Inflammatory macrophage treated with lipopolysaccharide for 4 hours (primary cell): Measurements from ENCODE around the gene DRGX.

ENCODE experiments used
- DNase-seq: peaks from one replicate; pipeline ENCODE4 v3.0.0-alpha.2; 2020

Gene DRGX

DNA sequence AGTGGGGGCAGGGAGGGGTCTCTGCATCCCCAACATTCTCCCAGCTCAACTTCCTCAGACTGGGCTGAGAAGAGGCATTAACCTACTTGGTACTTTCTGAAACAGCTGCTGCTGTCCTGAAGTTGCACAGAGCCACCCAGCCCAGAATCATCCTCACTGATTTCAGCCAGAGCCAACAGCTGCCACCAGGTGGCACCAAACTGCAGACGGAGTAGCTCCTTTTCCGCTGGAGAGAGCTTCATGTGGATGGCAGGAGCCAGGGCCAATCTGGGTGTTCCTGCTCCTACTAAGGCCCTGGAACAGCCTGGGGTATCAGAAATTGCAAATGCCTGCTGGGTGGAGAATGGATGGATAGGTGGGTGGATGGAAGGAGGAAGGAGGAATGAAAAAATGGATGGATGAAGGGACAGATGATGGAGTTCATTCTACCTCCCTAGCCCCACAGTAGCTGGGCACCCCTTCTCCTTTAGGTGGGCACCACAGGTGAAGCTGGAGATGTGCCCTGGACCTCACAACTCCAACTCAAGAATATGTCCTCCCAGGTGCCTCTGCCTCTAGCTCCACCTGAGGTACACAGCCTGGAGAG, 11.8 kb upstream of the DRGX start:
- DNase-seq = peak; percentile 67

DNA sequence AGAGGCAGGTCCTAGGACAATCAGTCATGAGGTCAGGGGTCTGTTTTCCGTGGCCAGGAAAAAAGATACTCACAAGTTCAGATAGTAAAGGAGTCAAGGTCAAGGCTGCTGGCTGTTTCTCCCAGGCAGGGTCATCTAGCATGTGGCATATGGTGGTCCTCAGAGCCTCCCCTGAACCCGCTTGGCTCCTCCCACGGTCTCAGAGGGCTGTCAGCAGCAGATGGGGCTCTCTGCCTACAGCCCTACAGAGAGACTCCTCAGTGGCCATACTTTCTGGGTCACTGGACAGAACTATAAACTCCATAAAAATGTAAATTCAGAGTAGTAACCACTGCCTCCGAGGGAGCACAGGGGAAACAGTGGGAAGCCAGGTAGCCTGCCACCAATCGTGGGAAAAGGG, 11.3 kb upstream of the DRGX start:
- no peak for DNase-seq

DNA sequence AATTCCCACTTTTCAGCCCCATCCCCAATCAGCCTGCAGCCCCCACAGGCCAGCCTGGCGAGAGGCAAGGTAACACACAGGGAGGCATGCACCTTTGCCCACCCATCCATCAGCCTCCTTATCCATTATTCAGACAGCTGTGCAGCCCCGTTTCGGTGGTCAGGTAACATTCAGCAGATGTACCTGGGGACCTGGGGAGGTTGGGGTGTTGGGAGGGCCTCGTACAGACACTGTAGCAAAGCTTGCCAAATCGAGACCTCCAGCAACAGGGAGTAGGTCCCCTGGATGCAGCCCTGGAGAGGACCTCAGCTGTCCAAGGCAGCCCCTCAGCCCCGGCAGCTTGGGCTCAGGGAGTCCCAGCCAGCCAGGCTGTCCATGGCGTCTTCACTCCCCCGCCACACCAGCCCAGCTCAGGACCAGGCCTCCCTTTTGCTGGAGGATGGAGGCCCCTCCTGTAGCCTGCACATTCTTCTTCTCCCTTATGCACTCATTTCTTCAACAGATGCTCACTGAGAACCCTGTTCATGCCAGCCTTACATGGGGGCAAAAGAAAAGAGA, 8.5 kb upstream of the DRGX start:
- no peak for DNase-seq

DNA sequence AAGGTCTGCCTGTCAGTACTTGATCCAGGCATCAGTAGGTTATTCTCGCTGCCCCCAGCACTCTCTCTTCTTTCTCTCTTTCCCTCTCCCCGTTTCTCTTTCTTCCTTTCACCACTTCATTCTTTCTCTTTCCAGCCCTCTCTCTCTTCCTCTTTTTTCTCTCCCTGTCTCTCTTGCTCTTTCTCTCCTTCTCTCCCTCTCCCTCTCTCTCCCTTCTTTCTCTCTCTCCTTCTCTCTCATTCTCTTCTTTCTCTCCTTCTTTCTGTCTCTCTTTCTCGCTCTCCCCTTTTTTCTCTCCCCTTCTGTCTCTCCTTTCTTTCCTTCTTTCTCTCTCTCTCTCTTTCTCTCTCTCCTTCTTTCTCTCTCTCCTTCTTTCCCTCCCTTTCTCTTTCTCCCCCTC, 7.5 kb upstream of the DRGX start:
- DNase-seq = no peak

DNA sequence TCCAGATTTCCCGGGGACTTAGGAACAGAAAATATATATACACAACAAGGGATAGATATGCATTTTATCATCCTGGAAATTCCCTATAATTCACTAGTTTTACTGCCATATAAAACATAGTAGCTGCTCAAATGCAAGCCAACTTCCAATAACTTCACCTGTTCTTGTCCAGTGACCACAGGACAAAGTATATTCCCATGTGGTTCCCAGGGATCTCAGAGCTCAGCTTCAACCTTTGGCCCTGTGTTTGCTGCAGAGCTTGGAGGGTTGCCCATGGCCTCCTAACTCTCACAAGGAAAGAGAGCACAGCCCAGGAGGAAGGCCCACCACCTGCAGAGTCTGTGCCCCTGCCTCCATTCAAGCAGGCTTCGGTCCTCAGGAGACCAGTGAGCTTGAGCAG, 4.5 kb upstream of the DRGX start:
- DNase-seq = no peak

DNA sequence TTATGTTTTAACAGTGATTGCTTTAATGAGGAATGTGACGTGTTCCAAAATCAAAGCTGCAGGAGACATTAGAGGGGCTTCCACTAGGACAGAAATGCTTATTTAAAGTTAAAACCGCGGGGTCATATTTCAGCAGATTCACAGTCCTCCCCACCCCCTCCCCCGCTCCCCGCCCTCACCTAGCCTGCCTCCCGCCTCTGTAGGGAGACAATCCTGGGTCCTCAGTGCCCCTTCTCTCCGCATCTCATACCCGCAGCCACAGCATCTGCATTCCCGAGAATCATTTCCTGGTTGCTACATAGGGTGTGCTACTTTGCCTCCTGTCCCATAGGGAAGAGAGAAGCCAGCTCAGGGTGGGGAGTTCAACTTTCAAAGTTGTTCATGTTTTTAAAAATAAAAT, 3.1 kb upstream of the DRGX start:
- no peak for DNase-seq

DNA sequence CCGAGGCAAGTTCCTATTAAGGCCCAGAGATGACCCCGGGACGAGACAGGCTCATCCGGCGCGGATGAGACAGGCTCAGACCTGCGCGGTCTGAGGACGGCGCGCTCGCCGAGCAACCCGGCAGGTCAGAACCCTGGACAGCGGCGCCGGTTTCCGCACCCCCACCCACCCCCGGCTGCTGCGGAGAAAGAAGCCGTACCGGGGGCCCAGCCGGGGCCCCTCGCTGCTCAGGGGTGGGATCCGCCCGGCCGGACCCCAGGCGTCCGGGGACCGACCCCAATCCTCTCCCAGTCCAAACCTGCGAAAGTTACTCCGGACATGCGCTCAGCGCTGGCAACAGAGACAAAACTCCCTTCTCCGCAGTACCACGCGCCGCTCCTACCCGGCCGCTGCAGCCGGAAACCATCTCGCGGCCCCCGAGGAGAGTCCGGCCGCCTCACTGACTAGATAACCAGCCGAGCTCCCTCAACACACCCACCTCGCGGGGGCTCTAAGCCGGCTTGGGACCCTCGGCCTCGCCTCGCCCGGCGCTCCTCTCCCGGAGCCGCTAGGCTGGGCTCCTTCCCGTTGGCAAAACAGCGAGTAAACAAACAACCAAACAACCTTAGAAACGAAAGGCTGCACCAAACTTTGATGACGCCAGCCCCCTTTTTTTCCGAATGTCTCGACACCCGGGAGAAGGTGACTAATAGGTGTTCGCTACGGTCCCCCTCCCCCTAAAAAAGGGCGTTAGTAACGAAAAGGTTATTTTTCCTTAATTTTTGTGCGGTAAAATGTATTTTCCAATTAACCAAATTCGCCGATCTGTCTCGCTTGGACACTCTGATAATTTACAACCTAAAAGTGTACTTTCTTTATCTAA, 2.3 kb upstream of the DRGX start:
- DNase-seq = peak; percentile 45

DNA sequence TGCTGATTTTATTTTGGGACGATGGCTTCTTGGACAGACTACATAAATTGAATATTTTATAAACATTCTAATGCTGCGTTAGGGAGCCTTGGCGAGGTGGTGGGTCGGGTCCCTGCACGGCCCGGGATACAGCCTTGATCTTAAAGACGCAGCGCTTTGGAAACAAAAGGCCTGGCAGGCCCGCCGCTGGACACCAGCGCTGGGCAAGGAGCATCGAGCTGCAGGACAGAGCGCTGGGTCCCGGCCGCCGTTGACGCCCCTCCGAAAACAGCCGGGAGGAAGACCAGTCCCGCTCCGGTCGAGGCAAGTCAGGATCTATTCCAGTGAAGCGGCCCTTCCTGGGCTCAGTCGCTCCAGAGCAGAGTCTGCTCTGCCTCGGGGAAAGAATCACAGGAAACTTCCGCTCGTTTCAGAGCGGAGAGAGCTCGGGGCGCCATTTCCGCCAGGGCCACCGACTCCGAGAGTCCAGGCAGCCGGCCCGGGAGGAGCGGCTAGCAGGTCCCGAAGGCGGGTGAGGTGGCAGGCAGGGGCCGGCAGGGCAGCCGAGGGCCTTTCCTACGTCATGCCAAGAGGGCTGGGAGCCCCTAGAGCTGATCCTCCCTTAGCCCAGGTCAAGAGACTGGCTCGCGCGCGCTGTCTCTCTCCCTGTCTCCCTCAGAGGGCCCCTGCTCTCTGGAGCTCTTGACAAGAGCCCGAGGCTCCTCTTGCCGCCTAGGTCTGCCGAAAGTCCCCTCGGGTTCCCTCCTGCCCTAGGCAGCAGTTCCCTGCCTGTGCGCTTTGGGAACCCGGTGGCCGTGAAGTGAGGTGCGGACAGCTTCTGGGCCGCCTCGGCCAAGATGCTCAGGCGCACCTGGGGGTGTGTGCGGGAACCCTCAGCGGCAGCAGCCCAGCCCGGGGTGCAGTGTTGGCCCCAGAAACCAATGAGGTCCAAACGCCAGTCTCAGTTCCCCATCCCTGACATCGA, 1.4 kb upstream of the DRGX start:
- no peak for DNase-seq

DNA sequence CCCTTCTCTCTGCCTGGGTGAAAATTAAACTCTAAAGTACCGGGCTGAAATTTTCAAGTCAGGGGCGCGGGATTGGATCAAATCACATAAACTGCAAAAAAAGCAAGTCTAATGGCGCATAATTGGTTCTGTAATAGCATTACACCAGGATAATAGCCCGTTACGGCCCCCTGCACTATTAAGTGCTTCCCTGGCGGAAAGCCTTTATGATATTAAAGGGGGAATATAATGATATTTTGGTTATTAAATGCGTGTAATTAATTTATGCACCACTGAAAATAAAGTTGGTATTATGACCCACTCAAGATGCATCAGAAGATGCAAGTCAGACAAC, 744 bp upstream of the DRGX start:
- no peak for DNase-seq

DNA sequence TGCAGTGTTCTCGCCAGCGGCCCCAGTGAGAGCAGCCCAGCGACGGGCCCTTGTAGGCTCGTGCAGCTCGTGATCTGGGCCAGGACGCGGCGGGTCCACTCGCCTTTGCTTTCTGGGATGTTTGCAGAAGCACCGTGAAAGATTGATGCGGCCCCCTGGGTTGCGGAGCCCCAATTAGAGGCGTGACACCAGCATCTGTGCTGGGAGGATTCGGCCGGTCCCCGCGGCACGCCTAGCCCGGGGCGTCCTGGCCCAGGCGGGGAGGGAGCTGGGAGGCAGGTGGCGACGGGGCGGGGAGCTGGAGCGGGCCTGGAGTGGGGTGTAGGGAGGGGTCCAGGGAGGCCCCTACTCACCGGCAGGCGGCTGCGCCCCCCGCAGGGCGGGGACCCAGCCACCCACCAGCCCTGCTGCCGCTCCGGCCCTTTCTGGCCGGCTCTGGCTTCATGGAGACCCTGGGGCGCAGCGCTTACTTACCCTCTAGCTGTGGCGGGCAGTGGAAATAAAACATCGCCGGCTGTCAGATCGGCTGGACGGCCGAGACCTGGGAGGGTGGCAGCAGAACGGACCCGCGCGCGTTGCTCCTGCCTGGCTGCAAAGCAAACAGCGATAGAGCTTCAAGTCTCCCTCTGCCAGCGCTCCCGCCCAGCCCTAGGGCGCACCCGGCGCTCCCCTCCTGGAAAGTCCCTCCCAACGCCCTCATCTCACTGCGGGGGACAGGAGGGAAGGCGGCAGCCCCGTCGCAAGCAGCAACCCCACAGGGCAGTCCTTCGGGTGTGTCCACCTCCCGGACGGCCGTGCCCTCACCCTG, 752 bp downstream of the DRGX start:
- DNase-seq = no peak

DNA sequence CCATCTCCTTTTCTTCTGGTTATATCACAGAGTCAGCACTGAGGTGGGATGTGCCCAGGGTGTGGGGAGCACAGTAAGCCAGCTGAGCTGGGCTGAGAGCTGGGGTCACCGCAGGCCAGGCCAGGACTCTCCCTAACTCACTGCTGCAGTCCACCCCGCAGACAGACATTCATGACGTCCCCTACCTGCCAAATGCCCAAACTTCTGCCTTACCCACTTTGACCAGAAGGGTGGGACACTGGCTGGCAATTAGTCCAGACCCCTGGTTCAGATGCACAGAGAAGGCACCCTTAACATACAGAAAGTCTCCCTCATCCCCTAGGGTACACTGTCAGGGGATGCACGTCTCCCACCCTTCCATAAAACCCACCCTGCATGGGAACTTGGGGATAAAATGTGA, 2.1 kb downstream of the DRGX start:
- no peak for DNase-seq

DNA sequence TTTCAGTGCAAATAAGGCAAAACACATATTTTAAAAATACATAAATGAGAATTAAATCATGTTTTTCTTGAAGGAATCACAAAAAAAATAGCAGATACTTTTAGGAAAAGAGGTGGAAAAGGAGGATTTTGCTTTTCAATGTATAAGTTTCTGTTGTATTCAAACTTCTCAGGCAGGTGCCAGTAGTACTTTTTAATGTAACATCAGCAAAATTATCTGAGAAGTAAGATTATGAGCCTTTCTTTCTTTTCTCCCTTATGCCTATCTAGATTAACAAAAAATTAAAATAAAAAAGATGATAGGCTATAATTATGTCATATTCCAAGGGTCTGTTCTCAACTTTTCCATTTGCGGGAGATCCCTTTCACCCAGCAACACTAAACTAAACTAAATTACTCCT, 2.6 kb downstream of the DRGX start:
- DNase-seq = no peak

DNA sequence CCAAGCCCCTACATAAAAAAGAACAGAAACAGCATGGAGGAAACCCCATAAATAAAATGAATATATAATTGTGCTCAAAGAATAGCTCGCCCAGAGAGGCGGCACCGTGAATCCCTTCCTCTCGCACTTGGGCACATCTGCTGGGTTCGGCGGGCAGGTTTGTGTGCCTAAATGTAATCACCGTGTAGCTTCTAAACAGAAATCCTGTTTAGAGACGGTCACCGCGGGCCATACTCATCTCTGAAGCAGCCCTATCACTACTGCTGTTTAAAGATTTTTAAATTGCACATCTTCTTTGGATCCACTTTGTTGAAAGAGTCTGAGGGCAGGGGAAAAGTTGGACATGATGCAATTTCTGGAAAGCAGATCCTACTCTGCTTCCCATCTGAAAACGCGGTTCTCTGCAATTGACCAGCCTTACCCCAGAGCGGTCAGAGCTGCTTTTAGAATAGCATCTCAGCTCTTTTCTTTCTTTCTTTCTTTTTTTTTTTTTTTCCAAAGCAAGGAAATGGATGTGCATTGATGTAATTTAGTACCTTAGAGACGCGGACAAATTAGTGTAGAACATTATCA, 6.4 kb downstream of the DRGX start:
- no peak for DNase-seq

DNA sequence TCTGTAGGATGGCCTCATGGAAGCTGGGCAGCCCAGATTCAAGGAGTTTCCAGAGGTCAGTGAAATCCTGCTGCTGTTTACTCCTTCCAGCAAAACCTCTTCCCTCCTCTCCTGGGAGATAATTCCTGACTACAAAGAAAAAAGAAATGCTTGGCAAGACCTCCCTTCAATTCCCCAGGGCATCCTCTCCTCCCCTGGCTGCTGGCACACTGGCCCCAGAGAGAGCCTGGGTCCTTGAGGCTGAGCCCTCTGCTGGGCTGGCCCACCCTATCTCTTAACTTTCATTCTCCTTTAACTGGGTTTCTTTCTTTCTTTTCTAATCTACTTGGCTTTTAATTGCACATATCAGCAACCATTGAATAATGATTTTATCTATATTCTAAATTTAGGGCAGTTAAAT, 7.7 kb downstream of the DRGX start:
- DNase-seq = no peak

DNA sequence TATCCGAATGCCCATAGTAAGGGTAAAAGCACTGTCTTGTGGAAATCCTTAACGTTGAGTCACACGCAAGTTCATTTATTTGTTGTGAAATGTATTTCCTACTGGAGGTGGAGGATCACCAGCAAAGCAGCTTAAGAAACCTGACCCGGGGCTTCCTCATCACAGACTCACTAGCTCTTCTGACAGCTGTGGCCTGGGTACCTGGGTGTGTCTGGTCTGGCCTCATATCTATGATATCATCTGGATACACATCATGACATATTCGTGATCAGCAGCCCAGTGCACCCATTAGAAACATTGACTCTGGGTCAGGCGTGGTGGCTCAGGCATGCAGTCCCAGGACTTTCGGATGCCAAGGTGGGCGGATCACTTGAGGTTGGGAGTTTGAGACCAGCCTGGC, 8.8 kb downstream of the DRGX start:
- DNase-seq = peak; percentile 82

DNA sequence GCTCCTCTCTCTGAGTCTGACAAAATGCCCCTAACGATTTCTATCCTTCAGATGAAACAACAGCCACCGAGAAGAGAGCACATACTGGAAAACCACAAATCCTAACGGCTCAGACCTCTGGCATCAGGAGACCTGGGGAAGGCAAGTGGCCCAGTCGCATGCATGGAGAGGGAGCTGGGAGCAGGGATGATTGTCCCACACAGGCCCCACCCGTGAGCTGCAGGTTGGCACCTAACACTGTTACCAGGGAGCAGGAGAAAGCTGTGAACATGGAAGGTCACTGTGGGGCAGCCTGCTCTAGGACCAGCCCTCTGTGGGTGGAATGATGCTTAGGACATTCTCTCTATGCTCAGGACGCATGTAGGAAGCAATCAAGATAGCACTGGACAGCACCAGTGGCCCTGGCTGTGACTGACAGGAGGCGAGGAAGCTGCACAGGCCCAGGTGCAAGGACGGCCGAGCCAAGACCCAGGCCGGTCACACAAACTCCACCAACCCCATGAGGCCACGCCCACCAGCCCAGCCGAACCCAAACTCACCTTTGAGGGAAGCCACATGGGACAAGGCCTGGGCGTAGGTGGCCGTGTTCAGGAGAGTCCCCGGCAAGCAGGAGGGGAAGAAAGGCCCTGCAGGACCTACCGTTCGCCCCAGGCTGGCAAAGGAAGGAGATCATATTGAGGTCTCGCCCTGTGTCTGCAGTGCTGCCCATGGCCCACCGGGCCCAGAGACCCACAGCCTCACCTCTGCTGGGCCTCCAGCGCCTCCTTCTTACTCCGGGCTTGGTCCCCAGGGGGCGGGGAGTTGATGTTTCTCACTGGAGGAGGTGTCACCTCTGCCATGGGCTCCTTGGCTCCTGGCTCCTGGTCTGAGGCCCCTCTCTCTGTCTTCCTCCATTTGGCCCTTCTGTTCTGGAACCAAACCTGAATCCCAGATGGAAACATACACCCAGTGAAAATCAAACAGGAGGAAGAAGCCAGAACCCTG, 9.7 kb downstream of the DRGX start:
- DNase-seq = no peak

DNA sequence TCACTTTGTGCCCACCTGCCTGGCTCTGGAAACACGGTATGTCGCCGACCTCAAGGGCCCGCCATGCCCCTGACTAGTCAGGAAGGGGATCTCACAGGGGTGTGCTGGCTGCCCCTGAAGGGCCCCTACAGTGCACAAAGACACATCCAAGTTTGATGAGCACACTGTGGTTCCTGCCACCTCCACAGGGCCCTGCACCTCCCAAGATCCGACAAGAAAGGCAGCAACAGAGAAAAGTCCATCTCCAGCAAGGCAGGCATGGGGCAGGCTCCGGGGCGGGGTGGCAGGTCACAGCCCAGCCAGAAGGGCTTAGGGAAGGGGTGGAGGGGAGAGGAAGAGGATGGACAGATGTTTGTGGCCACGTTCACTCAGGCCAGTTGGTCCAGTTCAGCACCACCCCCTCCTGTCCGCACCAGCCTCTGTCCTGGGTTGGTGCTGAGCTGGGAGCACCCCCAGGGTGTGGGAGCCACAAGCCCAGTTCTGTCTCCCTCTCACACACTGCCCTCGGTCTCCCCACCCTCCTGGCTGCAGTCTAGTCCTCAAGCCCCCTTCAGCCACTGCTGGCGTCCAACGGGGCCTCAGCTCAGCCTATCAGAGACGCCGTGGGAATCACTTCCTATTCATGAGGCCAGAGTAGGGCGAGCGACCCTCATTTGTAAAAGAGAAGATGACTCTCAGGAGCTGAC, 11.5 kb downstream of the DRGX start:
- DNase-seq = no peak

DNA sequence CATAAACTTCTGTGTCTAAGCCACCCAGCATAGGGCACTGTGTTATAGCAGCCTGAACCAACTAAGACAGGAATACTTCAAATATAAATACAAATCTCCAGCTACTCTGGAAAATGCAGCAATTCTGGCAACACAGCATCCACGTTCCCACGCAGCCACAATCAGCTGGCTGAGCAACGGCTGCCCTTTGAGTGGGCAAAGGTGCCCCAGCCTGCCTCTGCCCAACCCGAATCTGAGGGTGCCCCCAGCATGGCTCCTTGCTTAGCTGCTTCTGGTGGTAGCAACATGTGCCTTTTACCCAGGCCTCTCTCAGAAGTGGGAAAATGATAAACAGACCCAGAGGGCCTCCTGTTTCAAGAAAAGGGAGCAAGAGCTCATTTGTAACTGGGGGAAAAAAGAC, 12.0 kb downstream of the DRGX start:
- DNase-seq = no peak

DNA sequence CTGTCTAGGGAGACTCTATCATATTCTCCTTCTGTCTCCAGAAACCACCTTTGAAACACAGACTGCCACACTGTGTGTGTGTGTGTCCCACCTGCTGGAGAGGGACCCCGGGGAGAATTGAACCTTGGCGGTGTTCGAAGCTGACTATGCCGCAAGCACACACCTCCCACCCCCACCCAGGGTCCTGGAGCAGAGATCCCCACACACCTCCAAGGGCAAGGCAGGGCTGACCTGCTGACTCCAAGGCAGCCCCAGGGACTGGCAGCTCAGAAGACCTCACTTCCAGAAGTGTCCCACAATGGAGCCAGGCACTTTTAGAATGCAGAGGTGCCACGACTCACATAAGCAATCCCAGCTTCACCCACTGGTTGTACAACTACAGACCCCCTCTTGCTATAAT, 13.1 kb downstream of the DRGX start:
- DNase-seq = no peak

DNA sequence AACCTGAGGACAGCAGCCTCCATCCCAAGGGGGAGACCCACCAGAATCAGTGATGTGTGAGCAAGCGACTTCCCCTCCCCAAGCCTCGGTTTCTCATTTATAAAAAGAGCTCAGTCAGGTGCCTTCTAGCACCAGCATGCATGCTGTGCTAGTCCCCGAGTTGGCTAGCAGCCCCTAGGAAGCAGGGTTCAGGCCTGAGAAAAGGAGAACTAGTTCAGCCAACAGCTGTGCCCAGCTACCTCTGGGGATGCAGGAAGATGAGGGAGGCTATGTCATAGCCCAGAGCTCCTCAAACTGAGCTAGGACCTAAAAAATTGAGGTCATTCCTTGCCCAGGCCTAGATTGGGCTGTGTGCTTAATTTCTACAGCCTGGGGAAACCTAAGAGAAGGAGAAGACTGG, 13.7 kb downstream of the DRGX start:
- DNase-seq = no peak
